IPS-18c (cell line): ENCODE measurements around the gene DHPS.
"Not testable (repeated sequence)": the region's sequence is repeated elsewhere in the genome, so short reads cannot be mapped to it uniquely, and the experiment has no call there.

ENCODE experiments used
- H3K4me3 ChIP-seq: 2 replicates; pipeline ENCODE4 v1.7.0; 2013; ENCODE audit warnings: low read depth, mild to moderate bottlenecking, low read length, moderate library complexity; ENCODE audit not compliant: insufficient read depth
- H3K9me3 ChIP-seq: one replicate; pipeline ENCODE4 v1.6.1; 2013; ENCODE audit warnings: mild to moderate bottlenecking, low read length, moderate library complexity; ENCODE audit not compliant: control insufficient read depth, insufficient read depth

Gene DHPS

DNA sequence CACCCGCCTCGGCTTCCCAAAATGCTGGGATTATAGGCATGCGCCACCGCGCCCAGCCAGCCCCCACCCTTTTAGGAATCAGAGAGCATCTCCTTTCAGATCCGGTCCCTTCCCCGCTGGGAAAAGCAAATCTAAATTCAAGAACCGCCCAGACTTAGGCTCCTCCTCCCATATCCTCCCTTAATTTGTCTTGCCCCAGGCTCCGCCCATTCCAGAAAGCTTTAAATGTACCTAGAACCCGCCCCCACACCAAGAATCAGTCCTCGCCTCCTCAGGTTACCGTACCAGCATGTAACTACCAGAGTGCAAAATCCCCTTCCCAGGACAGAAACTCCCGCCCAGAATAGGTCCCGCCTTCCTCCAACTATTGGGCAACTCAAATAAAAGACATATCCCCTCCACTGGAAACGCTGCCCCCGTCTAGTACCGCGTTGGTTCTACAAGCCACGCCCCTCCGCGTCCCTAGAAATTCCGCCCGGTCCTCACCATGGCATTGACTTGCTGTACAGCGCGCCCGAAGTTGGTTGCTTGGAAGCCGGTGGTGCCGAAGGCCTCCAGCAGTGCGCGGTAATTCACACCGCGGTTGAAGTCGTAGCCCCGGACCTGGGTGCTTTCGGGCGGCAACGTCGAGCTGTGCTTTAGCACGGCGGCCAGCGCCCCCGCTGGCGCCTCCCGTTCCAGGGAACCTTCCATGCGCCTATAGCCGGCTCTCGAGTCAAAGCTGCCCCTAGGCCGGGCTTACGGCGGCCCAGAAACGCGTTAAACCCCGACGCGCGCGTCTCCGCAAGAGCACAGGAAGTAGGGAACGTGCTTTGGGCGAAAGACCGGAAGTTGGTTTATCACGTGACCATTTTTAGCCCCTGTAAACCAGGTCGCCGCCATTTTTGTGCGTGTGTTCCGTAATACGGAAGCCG, at the start of gene DHPS:
Gene DHPS (minus strand): TSS at position 807 of the 914 bp plus-strand sequence. CDS start 114 bp downstream, at position 693.
- no peaks in the 10 kb centered on the region for H3K9me3 ChIP-seq
- peak within 1 kb of the TSS; percentile 90 for H3K4me3 ChIP-seq

DNA sequence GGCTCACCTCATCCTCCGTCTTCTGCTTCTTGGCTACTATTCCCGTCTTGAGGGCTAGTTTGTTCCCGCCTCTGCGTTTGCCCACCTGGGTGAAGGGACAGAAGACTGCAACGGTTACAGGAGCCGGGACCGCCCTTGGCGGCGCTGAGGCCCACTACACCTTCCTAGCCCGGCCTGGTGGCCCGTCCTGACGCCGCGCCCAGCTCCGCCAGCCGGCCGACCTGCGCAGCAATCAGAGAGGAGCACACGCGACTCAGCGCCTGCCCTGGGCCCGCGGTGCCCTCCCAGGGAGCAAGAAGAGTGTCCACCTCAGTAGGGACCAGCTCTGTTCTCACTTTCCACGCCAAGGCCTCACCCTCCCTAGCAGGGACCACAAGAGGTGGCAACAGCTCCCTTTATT, 49.7 kb upstream of the DHPS start:
- Histone ChIP-seq H3K4me3 (no peak overlapping the region), H3K9me3 (no peaks in the 10 kb centered on the region)

DNA sequence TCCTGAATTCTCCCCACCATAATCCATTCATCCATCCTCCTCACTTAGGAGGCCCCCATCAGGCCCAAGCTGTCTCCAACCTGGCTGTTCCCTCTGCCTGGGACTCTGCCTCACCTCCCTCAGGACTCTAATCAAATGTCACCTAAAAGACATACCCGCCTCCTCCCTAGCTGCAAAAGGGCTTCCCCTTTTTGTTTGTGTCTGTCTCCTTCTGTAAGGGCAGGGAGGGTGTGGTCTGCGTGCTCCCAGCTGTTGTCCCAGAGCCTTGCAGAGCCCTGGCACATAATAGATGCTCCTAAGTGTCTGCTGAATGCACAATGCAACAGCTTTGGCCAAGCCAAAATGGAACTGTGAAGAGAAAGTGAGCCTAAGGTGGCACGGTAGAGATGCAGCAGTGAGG, 48.4 kb upstream of the DHPS start:
- Histone ChIP-seq H3K9me3 (no peaks in the 10 kb centered on the region), H3K4me3 (no peak overlapping the region)

DNA sequence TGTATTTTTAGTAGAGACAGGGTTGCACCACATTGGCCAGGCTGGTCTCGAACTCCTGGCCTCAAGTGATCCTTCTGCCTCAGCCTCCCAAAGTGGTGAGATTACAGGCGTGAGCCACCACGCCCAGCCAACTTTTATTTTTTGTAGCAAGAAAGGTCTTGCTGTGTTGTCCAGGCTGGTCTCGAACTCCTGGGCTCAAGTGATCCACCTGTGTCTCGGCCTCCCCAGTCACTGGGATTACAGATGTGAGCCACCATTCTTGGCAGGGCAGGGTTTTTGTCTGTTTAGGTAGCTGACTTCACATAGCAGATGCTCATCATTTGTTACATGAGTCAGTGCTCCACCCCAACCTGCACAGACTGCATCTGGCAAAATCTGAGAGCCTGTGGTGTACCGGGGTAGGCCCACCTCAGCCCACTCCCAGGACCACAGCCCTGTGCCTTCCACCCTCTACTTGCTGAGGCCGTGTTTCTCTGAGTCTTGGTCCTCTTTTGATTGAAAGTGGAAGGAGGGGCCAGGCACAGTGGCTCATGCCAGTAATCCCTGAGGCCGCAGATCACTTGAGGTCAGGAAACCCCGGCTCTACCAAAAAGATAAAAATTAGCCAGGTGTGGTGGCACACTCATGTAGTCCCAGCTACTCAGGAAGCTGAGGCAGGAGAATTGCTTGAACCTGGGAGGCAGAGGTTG, 46.2 kb upstream of the DHPS start:
- Histone ChIP-seq H3K9me3 (no peaks in the 10 kb centered on the region), H3K4me3 (no peak overlapping the region)

DNA sequence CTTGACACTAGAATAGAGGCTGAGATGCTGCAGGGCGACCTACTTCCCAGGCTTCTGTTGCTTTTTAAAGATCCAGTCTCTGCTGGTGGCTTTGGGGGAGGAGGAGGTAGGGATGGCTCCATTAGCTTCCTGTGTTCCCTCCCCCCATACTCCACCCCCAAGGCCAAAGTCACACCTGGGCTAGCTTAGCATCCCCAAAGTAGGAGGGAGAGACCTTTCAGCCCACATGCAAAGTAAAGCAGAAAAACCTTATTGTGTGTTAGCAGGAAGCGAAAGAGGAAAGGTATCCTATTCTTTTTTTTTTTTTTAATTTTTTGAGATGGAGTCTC, 45.3 kb upstream of the DHPS start:
- H3K9me3 ChIP-seq, result no peaks in the 10 kb centered on the region
- H3K4me3 ChIP-seq, result no peak overlapping the region

DNA sequence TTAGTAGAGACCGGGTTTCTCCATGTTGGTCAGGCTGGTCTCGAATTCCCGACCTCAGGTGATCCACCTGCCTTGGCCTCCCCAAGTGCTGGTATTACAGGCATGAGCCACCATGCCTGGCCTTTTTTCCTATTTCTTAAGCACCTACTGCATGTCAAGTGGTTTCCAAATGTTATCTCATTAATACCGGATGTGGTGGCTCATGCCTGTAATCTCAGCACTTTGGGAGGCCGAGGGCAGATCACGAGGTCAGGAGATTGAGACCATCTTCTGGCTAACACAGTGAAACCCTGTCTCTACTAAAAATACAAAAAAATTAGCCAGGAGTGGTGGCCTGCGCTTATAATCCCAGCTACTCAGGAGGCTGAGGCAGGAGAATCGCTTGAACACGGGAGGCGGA, 43.9 kb upstream of the DHPS start:
- not testable (repeated sequence) for H3K9me3 ChIP-seq, H3K4me3 ChIP-seq

DNA sequence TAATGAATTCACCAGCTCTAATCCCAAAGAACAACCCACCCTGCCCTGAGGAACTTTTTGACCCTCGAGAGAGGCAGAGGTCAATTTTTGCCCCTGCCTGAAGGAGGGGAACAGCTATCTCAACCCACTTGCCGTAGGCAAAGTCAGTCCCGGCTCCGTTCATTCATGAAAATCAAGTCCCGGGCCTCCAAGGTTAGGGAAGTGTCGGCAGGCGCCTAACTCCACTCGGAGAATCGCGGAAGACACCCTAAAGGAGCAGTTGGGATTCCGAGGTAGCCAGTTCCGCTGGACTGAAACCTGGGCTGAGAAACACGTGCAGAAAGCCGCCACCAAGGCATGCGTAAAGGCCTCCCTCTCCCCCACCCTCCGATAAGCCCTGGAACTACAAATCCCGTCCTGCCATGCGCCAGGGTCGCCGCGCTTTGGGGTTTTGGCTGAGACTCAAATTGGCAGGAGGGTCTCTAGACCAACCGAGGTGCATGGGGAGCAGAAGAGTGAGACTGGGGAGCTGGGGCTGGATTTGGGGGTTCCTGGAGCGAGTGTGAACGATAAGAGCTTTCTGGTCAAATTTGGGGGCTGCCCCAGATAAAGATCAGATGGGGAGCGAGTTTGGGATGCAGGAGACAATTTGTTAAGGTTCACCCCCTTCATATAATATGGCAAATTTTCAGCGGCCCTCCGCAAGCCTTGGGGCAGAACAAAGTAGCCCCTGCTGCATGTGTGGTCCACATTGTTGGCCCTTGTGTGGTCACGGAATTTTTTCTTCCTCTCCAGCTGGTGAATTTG, 42.2 kb upstream of the DHPS start, which contains the start of gene TNPO2:
Gene TNPO2 (minus strand): TSS at position 292 of the 786 bp plus-strand sequence. CDS start 2,955 bp downstream, outside the sequence.
- Histone ChIP-seq H3K4me3 (peak within 1 kb of the TSS; percentile 98), H3K9me3 (peaks cover 2% of the 10 kb centered on the region)

DNA sequence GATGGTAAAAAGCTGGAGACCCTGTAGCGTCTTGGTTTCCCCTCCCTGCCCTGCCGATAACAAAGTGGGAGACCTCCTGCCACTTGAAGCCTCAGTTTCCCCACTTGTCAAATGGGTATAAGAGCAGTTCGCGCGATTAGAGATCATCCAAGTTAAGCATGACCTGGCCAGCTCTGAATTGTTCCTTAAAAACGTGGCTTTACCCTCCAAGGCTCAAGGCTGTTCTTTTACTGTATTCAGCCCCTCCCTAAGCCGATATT, 41.6 kb upstream of the DHPS start:
- peaks cover 2% of the 10 kb centered on the region for H3K9me3 ChIP-seq
- peak overlapping the region; percentile 98 for H3K4me3 ChIP-seq

DNA sequence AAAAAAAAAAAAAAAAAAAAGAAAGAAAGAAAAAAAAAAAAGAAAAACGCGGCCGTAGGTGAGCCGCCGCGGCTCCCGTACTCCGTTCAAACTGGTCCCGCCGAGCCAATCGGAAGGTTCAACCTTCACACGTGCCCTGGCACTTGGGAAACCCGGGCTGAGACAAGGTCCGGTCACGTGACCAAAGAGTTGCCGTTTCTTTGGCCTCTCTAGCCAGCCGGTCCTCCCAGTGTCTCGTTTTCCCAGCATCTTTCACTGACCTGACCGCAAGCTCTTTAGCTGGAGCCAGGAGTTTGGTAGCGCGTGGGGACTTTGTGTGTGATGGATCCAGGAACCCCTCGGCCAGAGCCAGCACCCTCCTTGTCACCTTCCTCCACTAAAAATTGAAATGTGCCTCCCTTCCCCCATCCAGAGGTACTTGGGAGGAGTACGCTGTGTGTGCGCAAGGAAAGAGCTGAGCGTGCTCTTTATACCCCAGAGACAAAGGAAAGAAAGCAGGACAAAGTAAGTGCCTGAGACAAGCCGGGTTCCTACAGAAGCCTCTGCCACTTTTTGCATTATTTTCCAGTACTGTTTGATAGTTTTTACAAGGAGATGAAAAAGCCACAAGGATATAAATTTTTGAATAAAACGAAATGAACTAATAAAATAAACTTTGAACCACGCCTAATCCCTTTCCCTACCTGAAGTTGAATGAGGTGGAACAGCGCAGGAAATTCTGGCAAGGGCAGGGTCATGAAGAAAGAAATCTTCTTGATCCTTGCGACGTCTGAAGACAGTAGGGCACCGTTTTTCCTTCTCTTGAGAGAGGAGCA, 41.1 kb upstream of the DHPS start:
- Histone ChIP-seq H3K9me3 (peaks cover 2% of the 10 kb centered on the region), H3K4me3 (peak overlapping the region; percentile 98)

DNA sequence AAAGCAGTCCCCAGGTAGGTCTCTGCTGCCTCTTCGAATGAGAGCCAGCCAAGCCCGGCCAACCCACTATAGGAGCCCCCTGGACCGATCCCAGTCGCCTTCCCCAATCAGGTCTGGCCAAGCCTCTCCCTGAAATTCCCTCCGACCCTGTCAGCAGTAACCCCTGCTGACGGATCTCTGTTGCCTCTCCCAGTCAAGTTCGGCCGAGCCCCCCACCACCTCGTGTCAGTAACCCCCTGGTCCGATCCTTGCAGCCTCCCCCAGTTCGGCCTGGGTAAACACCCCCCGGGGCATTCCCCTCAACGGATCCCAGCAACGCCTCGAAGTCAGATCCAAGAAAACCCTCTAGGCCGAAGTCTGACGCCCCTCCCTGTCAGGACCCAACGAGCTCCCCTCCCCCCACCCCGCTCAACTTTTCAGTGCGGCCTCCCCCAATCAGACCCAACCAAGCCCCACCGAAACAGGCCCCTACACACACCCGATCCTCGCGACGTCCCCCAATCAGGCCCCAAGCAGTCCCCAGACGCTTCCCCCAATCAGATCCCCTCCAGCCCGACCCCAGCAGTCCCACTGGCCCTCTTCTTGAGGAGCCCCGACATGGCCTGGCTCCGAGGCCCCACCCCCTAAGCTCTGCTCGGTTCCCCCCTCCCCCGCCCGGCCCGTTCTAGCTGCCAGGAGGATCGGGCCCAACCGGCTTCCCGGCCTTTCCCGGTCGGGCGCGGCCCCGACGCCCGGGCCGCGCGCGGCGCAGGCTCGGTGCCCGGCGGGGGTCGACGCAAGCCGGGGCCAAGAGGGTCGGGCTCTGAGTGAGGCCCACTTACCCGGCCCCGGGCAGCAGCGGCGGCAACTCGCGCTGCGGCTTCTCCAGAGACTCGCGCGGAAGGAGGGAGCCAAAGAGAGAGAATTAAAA, 40.2 kb upstream of the DHPS start:
- peak overlapping the region; percentile 98 for H3K4me3 ChIP-seq
- peaks cover 2% of the 10 kb centered on the region for H3K9me3 ChIP-seq

DNA sequence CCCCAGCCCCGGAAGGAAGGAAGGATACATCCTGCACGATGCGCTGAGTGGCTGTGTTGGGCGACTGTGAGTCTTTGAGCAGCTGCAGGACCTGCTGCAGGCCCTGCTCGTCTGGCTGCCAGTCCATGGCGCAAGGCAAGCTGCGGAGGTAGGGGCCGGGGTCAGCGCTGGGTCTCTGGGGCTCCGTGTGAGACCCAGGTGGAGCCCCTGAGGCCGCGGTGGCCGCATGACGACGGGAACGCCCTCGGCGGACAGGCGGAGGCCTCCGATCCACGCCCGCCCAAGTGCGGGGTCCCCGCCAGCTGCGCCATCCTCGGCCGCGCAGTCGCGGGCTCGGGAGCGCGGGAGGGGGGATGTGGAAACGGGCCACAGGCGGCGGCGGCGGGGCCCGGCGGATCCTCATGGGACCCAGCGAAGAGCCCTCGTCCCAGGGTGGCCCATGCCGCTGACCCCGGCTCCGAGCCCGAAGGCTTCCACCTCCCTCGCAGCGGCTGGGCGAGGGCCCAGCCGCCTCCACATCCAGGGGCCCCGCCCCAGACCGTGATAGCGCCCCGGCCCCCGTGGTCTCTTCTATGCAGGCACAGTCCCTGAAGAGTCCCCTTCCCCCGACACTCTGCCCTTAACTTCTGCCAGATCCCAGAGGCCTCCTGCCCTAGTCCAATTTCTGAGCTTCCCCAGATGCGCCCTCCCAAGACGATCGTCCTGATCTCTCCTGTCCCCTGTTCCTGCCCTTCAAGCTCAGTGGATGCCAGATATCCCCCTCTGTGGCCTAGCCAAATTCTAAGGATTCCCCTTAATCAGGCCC, 39.4 kb upstream of the DHPS start:
- Histone ChIP-seq H3K9me3 (peaks cover 2% of the 10 kb centered on the region), H3K4me3 (peak overlapping the region; percentile 98)

DNA sequence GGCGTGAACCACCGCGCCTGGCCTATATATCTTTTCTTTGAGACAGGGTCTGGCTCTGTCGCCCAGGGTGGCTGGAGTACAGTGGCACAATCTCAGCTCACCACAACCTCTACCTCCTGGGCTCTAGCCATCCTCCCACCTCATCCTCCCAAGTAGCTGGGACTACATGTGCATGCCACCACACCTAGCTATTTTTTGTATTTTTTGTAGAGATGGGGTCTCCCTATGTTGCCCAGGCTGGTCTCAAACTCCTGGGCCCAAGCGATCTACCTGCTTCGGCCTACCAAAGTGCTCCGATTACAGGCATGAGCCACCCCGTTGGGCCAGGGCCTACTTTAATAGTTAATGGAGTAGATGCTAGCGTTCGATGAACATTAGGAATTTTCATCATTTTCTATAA, 38.6 kb upstream of the DHPS start:
- H3K4me3 ChIP-seq, result peak overlapping the region; percentile 98
- H3K9me3 ChIP-seq, result peaks cover 2% of the 10 kb centered on the region

DNA sequence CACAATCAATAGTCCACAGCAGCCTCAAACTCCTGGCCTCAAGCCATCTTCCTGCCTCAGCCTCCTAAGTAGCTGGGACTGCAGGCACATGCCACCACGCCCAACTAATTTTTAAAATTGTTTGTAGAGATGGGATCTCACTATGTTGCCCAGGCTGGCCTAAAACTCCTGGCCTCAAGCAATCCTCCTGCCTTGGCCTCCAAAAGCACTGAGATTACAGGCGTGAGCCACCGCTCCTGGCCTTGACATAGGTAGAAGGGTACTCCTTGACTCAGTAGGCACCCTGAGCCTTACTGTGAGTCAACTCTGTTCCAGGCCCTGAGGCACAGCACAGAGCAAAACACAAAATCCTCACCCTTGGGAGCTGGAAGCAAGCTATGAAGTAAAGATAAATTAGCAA, 34.2 kb upstream of the DHPS start:
- H3K9me3 ChIP-seq, result peaks cover 2% of the 10 kb centered on the region
- no peak overlapping the region for H3K4me3 ChIP-seq

DNA sequence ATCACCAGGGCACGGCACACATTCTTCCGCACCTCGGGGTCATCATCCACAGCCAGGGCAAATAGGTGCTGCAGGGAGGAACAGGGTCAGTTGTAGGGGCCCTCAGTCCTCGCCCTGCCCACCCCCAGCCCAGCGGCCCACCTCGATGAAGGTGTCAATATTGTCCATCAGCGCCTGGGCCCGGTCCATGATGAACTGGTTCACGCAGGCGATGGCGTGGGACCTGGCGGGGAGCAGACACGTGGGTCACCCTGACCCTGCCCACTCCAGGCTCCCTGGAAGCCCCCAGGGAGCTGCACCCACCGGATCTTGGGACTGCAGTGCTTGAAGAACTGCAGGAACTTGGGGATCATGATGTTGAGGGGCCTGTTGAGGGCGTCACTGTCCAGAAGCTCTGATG, 33.4 kb upstream of the DHPS start:
- H3K9me3 ChIP-seq, result no peaks in the 10 kb centered on the region

DNA sequence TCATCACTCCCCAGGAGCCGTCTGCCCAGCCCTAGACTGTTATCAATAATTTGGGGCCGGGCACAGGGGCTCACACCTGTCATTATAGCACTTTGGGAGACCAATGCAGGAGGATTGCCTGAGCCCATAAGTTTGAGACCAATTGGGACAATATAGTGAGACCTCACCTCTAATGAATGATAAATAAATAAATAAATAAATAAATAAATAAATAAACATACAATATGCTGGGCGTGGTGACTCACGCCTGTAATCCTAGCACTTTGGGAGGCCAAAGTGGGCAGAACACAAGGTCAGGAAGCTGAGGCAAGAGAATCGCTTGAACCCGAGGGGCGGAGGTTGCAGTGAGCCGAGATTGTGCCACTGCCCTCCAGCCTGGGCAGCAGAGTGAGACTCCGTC, 31.6 kb upstream of the DHPS start:
- not testable (repeated sequence) for H3K4me3 ChIP-seq, H3K9me3 ChIP-seq

More for the DNA sequence above, 33.4 kb upstream of the DHPS start:
- H3K4me3 ChIP-seq, result no peak overlapping the region

DNA sequence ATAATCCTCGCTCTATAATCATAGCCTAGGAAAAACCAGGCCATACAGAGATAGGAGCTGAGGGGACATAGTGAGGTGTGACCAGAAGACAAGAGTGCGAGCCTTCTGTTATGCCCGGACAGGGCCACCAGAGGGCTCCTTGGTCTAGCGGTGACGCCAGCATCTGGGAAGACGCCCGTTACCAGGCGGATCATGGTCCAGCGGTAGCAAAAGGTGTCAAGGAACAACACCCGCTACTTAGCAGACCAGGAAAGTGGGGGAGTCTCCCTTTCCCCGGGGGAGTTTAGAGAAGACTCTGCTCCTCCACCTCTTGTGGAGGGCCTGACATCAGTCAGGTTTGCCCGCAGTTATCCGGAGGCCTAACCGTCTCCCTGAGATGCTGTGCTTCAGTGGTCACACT, 30.4 kb upstream of the DHPS start:
- H3K4me3 ChIP-seq, H3K9me3 ChIP-seq: not testable (repeated sequence)
